ENCODE data around the gene SEMA6D. TPM values are rescaled to one million over a fixed set of nuclear protein-coding genes. Genes with fewer than 3 reads are reported as not detected.

The SEMA6D gene
- total RNA-seq, 3 donors from 2014 or later (not counting 1 experiment from before 2014, with no cell fraction given), result not detected

DNA sequence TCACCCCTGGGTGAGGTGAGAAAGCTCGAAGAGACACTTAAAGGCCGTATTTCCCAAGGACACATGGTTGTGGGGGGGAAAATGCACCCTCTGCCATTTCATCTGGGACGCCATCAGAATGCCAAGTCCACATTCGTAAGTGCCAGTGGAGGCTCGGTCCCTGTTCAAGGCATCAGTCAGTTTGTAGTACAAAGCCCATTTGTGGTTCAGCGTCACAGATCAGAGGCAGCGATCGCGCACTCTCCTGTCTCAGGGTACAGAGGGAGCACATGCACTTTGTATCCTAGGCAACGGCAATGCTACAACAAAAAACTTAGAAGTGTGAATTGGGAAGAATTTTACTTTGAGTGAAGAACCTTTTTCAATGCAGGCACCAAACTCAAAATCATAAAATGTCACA, 27.2 kb downstream of the SEMA6D start:
- ATAC-seq (no peak), DNase-seq (no peak)
- Mint-ChIP-seq H3K27ac (no peak overlapping the region), H3K27me3 (ENCODE audit: low read depth in 2 of 2) (no peaks in the 10 kb centered on the region), H3K36me3 (no peaks in the 10 kb centered on the region), H3K4me3 (no peak overlapping the region), H3K9me3 (no peaks in the 10 kb centered on the region), H3K4me1 (no peaks in the 10 kb centered on the region)
- Histone ChIP-seq H3K36me3 (ENCODE audit: control insufficient read depth, insufficient read depth, low read length) (no peaks in the 10 kb centered on the region), H3K27me3 (ENCODE audit: control insufficient read depth, insufficient read depth, low read length) (no peaks in the 10 kb centered on the region), H3K9me3 (ENCODE audit: control insufficient read depth, insufficient read depth, low read length) (no peaks in the 10 kb centered on the region), H3K4me3 (ENCODE audit: low read length) (no peak overlapping the region), H3K27ac (ENCODE audit: low read length) (no peak overlapping the region), H3K4me1 (ENCODE audit: control insufficient read depth, insufficient read depth, low read length) (no peaks in the 10 kb centered on the region)
- no peak for TF ChIP-seq CTCF (IDR thresholded peaks at IDR 0.05)
- intact Hi-C loops (cut with micrococcal nuclease), result no loop called here
- WGBS (ENCODE audit: insufficient coverage), result 88% methylated on average over 10 of the region's 10 CpGs

- Mint-ChIP-seq H3K4me1 (no peaks in the 10 kb centered on the region), H3K9me3 (no peaks in the 10 kb centered on the region), H3K27me3 (ENCODE audit: low read depth in 2 of 2) (no peaks in the 10 kb centered on the region), H3K27ac (no peak overlapping the region), H3K4me3 (no peak overlapping the region), H3K36me3 (no peaks in the 10 kb centered on the region)
- DNase-seq (no peak), ATAC-seq (no peak)
- TF ChIP-seq CTCF (IDR thresholded peaks at IDR 0.05), result no peak
- no peaks in the 10 kb centered on the region for H3K27me3 ChIP-seq (ENCODE audit: control insufficient read depth, insufficient read depth, low read length)
- H3K36me3 ChIP-seq (ENCODE audit: control insufficient read depth, insufficient read depth, low read length), result no peaks in the 10 kb centered on the region
- intact Hi-C loops (cut with micrococcal nuclease), result no loop called here
- WGBS (ENCODE audit: insufficient coverage), result 94% methylated on average over 2 of the region's 2 CpGs
- H3K27ac ChIP-seq (ENCODE audit: low read length), result no peak overlapping the region
- no peak overlapping the region for H3K4me3 ChIP-seq (ENCODE audit: low read length)
- H3K4me1 ChIP-seq (ENCODE audit: control insufficient read depth, insufficient read depth, low read length), result no peaks in the 10 kb centered on the region
- no peaks in the 10 kb centered on the region for H3K9me3 ChIP-seq (ENCODE audit: control insufficient read depth, insufficient read depth, low read length)
These were observed 27.7 kb downstream of the SEMA6D start for GRCh38 chr15:47744973-47745372.

GRCh38 chr15:47746516-47746915, 29.2 kb downstream of the SEMA6D start:
- TF ChIP-seq CTCF (IDR thresholded peaks at IDR 0.05), result no peak
- Histone ChIP-seq H3K27me3 (ENCODE audit: control insufficient read depth, insufficient read depth, low read length) (no peaks in the 10 kb centered on the region), H3K9me3 (ENCODE audit: control insufficient read depth, insufficient read depth, low read length) (no peaks in the 10 kb centered on the region), H3K4me1 (ENCODE audit: control insufficient read depth, insufficient read depth, low read length) (no peaks in the 10 kb centered on the region), H3K36me3 (ENCODE audit: control insufficient read depth, insufficient read depth, low read length) (no peaks in the 10 kb centered on the region), H3K27ac (ENCODE audit: low read length) (no peak overlapping the region), H3K4me3 (ENCODE audit: low read length) (no peak overlapping the region)
- no peaks in the 10 kb centered on the region for H3K9me3 Mint-ChIP-seq
- no peaks in the 10 kb centered on the region for H3K36me3 Mint-ChIP-seq
- intact Hi-C loops (cut with micrococcal nuclease), result no loop called here
- no peaks in the 10 kb centered on the region for H3K4me1 Mint-ChIP-seq
- no peak overlapping the region for H3K27ac Mint-ChIP-seq
- 69% methylated on average over 2 of the region's 3 CpGs for WGBS (ENCODE audit: insufficient coverage)
- ATAC-seq (no peak), DNase-seq (no peak)
- H3K4me3 Mint-ChIP-seq, result no peak overlapping the region
- H3K27me3 Mint-ChIP-seq (ENCODE audit: low read depth in 2 of 2), result no peaks in the 10 kb centered on the region

DNA sequence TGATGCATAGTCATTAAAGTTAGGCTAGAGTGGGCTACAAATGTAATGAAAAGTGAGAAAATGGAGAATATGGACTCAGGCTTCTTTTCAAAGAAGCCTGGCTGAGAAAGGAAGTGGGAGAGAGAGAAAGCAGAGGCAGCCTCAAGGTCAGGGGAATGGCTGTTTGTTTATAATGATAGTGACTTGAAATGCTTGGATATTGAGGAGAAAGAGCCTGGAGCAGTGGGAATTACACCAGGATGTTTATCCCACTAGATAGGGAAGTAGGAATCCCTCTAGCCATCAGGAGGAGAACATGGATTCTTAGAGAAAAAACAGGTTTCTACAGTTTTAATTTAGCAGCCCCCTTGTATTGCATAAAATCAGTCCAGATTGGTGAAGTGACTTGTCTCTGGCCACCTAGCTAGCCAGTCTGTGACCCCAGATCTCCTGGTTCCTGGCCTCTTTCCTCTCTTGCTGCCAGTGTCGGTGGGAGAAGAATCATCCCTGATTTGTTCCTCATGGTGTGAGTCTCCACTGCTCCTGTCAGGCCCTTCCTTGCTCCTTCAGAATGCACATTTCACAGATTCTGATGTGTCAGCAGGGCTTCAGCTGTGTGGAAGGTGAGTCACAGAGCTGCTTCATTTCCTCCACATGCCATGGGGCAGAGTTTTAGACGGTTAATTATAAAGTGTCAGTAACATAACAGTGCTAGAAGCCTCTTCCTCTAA, 32.9 kb downstream of the SEMA6D start:
- intact Hi-C loops (cut with micrococcal nuclease), result no loop called here
- DNase-seq, result no peak
- Mint-ChIP-seq H3K36me3 (no peaks in the 10 kb centered on the region), H3K9me3 (peaks cover 8 to 9% of the 10 kb centered on the region in 2 donors), H3K4me3 (no peak overlapping the region), H3K27me3 (ENCODE audit: low read depth in 2 of 2) (no peaks in the 10 kb centered on the region), H3K27ac (no peak overlapping the region), H3K4me1 (no peaks in the 10 kb centered on the region)
- 87% methylated on average over 2 of the region's 2 CpGs for WGBS (ENCODE audit: insufficient coverage)
- H3K4me1 ChIP-seq (ENCODE audit: control insufficient read depth, insufficient read depth, low read length), result no peaks in the 10 kb centered on the region
- no peak overlapping the region for H3K4me3 ChIP-seq (ENCODE audit: low read length)
- ATAC-seq, result no peak
- H3K36me3 ChIP-seq (ENCODE audit: control insufficient read depth, insufficient read depth, low read length), result no peaks in the 10 kb centered on the region
- no peak for TF ChIP-seq CTCF (IDR thresholded peaks at IDR 0.05)
- H3K27me3 ChIP-seq (ENCODE audit: control insufficient read depth, insufficient read depth, low read length), result no peaks in the 10 kb centered on the region
- H3K9me3 ChIP-seq (ENCODE audit: control insufficient read depth, insufficient read depth, low read length), result no peaks in the 10 kb centered on the region
- no peak overlapping the region for H3K27ac ChIP-seq (ENCODE audit: low read length)

Measured in natural killer cell (primary cell).